CD14-positive monocyte (primary cell): ENCODE results near the gene NPIPA5. TPM values are rescaled to one million over a fixed set of nuclear protein-coding genes. Genes with fewer than 3 reads are reported as not detected.
"Not testable (repeated sequence)": the region's sequence is repeated elsewhere in the genome, so short reads cannot be mapped to it uniquely, and the experiment has no call there.

Source experiments
- DNase-seq, 3 donors: peaks; one replicate each; pipeline ENCODE4 v3.0.0-alpha.2; 2011 to 2022
- H2AFZ ChIP-seq: 2 replicates; pipeline ENCODE4 v1.6.0; 2012; ENCODE audit warnings: mild to moderate bottlenecking, low read depth, low read length, inconsistent platforms; ENCODE audit not compliant: insufficient read depth, poor library complexity, severe bottlenecking
- H3K27ac ChIP-seq, 2 donors: 1 replicate in 1 of 2; 2 replicates in 1 of 2; pipeline ENCODE4 v1.5.1; 2012 to 2013; ENCODE audit warnings: low read length in 2 of 2, control low read depth in 1 of 2, inconsistent platforms in 1 of 2, low read depth in 1 of 2, mild to moderate bottlenecking in 1 of 2
- H3K27me3 ChIP-seq, 2 donors: one replicate each; pipeline versions ENCODE4 v1.6.0 to v1.6.1; 2011 to 2013; ENCODE audit warnings: low read length in 2 of 2; ENCODE audit not compliant: control insufficient read depth in 2 of 2, insufficient read depth in 2 of 2
- H3K36me3 ChIP-seq, 2 donors: replicated peaks in 1 of 2; 1 replicate in 1 of 2; 2 replicates in 1 of 2; pipeline versions ENCODE4 v1.5.1 to v1.6.1; 2012 to 2013; ENCODE audit warnings: low read length in 2 of 2, control low read depth in 1 of 2, inconsistent platforms in 1 of 2, mild to moderate bottlenecking in 1 of 2; ENCODE audit not compliant: insufficient read depth in 2 of 2, control insufficient read depth in 1 of 2
- H3K4me1 ChIP-seq, 2 donors: 1 replicate in 1 of 2; 2 replicates in 1 of 2; pipeline versions ENCODE4 v1.5.1 to v1.6.1; 2012 to 2013; ENCODE audit warnings: low read length in 2 of 2, control low read depth in 1 of 2, inconsistent platforms in 1 of 2, mild to moderate bottlenecking in 1 of 2, moderate library complexity in 1 of 2; ENCODE audit not compliant: insufficient read depth in 2 of 2, control insufficient read depth in 1 of 2
- H3K4me2 ChIP-seq: replicated peaks from 2 replicates; pipeline ENCODE3; 2012; ENCODE audit warnings: low read length, moderate library complexity, mild to moderate bottlenecking; ENCODE audit not compliant: poor library complexity, severe bottlenecking; ENCODE audit errors: extremely low read depth
- H3K4me3 ChIP-seq, 3 experiments: fragments of 200-600 bp in 1 of 3; sonication (generic) in 1 of 3; replicated peaks in 1 of 3; 1 replicate in 2 of 3; 2 replicates in 1 of 3; pipeline ENCODE4 v1.5.1; 2011 to 2013; ENCODE audit warnings: low read length in 3 of 3, mild to moderate bottlenecking in 3 of 3, control low read depth in 2 of 3, low read depth in 2 of 3, inconsistent platforms in 1 of 3, moderate library complexity in 1 of 3
- H3K79me2 ChIP-seq: 2 replicates; pipeline ENCODE4 v1.6.0; 2012; ENCODE audit warnings: mild to moderate bottlenecking, control low read depth, inconsistent platforms, low read length, moderate library complexity; ENCODE audit not compliant: insufficient read depth
- H3K9ac ChIP-seq: 2 replicates; pipeline ENCODE4 v1.6.0; 2017; ENCODE audit warnings: low read length, mild to moderate bottlenecking; ENCODE audit not compliant: insufficient read depth, poor library complexity, severe bottlenecking
- H3K9me3 ChIP-seq, 2 donors: replicated peaks in 1 of 2; 1 replicate in 1 of 2; 2 replicates in 1 of 2; pipeline versions ENCODE4 v1.5.1 to v1.6.1; 2012 to 2013; ENCODE audit warnings: low read length in 2 of 2, control low read depth in 1 of 2; ENCODE audit not compliant: control insufficient read depth in 1 of 2, insufficient read depth in 1 of 2
- H4K20me1 ChIP-seq: 2 replicates; pipeline ENCODE4 v1.6.0; 2012; ENCODE audit warnings: mild to moderate bottlenecking, low read length, control low read depth, moderate library complexity; ENCODE audit not compliant: insufficient read depth
- H3K27ac Mint-ChIP-seq, 7 donors: one replicate each; pipeline ENCODE4 v1.8.0; 2020; ENCODE audit warnings: mild to moderate bottlenecking in 7 of 7, mixed read lengths in 7 of 7, moderate library complexity in 6 of 7, inconsistent platforms in 2 of 7
- H3K27me3 Mint-ChIP-seq, 3 donors: one replicate each; pipeline ENCODE4 v1.8.0; 2021 to 2022; ENCODE audit warnings: low read depth in 3 of 3, mild to moderate bottlenecking in 3 of 3, mixed read lengths in 3 of 3, moderate library complexity in 3 of 3, inconsistent platforms in 1 of 3
- H3K36me3 Mint-ChIP-seq, 2 donors: one replicate each; pipeline ENCODE4 v1.8.0; 2020; ENCODE audit warnings: mixed read lengths in 2 of 2, inconsistent platforms in 1 of 2, mild to moderate bottlenecking in 1 of 2
- H3K4me1 Mint-ChIP-seq: one replicate; pipeline ENCODE4 v1.8.0; 2020; ENCODE audit warnings: mild to moderate bottlenecking, mixed read lengths
- H3K4me3 Mint-ChIP-seq, 2 donors: one replicate each; pipeline ENCODE4 v1.8.0; 2020; ENCODE audit warnings: mild to moderate bottlenecking in 2 of 2, mixed read lengths in 2 of 2, moderate library complexity in 1 of 2
- H3K9me3 Mint-ChIP-seq, 7 donors: one replicate each; pipeline ENCODE4 v1.8.0; 2020 to 2022; ENCODE audit warnings: mixed read lengths in 7 of 7, mild to moderate bottlenecking in 6 of 7, moderate library complexity in 6 of 7, inconsistent platforms in 2 of 7
- WGBS: methylation state at CpG from one replicate; pipeline ENCODE4 v1.1.5; 2013; ENCODE audit warnings: missing lambda C conversion rate; ENCODE audit not compliant: insufficient coverage; 5-methylcytosine and 5-hydroxymethylcytosine counted together
- intact Hi-C, 2 donors: fragments of 100-400 bp; cut with micrococcal nuclease; formaldehyde crosslinking; loops; one replicate each; pipeline versions ENCODE4 v1.15.0 to v1.15.1; 2023
- polyA plus RNA-seq, 3 donors: library from polyadenylated mRNA; depleted of rRNA in 1 of 3; unstranded in 2 of 3; stranded (reverse) in 1 of 3; fragments of 300-500 nt in 2 of 3; fragments of >200 nt in 1 of 3; fragmentation: Illumina TruSeq in 2 of 3; gene quantifications; 1 replicate in 2 of 3; 2 replicates in 1 of 3; pipeline ENCODE4 v1.2.3, GENCODE V29; 2012 to 2021
- TF ChIP-seq, protein P1 (sequence below): fragments of 200-600 bp; IDR thresholded peaks from one replicate; pipeline ENCODE4 v1.8.0; 2022; ENCODE audit warnings: antibody characterized with exemption, mild to moderate bottlenecking

NPIPA5 gene
- polyA plus RNA-seq, 3 donors: 16.2 TPM; not detected in 2

DNA sequence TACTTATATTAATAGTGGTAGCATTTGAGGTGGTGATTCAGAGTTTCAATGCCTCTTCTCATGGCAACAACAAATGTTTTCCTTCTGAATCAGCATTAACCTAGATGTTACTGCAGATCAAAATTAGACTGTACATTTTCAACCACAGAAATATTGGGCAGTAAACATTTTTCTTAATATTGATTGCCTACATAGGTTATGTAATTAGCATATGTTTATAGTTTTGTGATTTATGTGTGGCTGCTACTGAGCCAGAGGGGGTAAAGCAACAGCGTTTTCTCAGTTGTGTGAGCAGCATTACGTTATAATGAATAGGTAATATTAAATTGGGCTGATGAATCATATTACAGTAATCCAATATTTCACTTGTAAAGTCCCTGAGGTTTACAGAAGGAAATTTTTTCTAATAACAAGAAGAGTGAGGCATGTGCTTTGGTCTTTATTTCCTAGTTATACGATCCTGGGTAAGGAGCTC lies 37.5 kb upstream of the NPIPA5 start:
- H3K4me1 ChIP-seq: no peaks in the 10 kb centered on the region
- intact Hi-C loops: no loop called here
- TF ChIP-seq, protein P1, sequence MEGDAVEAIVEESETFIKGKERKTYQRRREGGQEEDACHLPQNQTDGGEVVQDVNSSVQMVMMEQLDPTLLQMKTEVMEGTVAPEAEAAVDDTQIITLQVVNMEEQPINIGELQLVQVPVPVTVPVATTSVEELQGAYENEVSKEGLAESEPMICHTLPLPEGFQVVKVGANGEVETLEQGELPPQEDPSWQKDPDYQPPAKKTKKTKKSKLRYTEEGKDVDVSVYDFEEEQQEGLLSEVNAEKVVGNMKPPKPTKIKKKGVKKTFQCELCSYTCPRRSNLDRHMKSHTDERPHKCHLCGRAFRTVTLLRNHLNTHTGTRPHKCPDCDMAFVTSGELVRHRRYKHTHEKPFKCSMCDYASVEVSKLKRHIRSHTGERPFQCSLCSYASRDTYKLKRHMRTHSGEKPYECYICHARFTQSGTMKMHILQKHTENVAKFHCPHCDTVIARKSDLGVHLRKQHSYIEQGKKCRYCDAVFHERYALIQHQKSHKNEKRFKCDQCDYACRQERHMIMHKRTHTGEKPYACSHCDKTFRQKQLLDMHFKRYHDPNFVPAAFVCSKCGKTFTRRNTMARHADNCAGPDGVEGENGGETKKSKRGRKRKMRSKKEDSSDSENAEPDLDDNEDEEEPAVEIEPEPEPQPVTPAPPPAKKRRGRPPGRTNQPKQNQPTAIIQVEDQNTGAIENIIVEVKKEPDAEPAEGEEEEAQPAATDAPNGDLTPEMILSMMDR: no peak
- Mint-ChIP-seq H3K27ac (no peak overlapping the region), H3K36me3 (no peaks in the 10 kb centered on the region), H3K4me1 (no peaks in the 10 kb centered on the region), H3K4me3 (no peak overlapping the region), H3K27me3 (peaks cover 2 to 8% (median 2%) of the 10 kb centered on the region in 3 donors), H3K9me3 (peaks cover 0 to 2% (median 0%) of the 10 kb centered on the region in 7 donors)
- WGBS: no CpG with 5 or more reads among the region's 3 CpGs
- H3K79me2 ChIP-seq: no peaks in the 10 kb centered on the region
- H4K20me1 ChIP-seq: no peaks in the 10 kb centered on the region
- H3K9me3 ChIP-seq: no peaks in the 10 kb centered on the region
- no peak overlapping the region for H3K4me2 ChIP-seq
- H3K9ac ChIP-seq: no peak overlapping the region
- no peaks in the 10 kb centered on the region for H3K27me3 ChIP-seq
- H2AFZ ChIP-seq: no peak overlapping the region
- H3K36me3 ChIP-seq: no peaks in the 10 kb centered on the region
- H3K27ac ChIP-seq: no peak overlapping the region
- DNase-seq: no peak
- H3K4me3 ChIP-seq: no peak overlapping the region

DNA sequence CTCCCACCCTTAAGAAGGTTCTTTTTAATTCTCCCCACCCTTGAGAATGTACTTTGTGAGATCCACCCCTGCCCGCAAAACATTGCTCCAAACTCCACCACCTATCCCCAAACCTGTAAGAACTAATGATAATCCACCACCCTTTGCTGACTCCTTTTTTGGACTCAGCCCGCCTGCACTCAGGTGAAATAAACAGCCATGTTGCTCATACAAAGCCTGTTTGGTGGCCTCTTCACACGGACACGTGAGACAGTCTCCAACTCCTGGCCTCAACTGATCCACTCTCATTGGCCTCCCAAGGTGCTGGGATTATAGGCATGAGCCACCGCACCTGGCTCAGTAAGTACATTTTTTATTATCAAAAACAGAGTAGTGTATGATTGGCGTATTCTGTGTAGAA lies 31.4 kb upstream of the NPIPA5 start:
- DNase-seq, H3K27me3 ChIP-seq, H3K4me3 ChIP-seq, H3K27ac ChIP-seq, H3K4me1 ChIP-seq, H3K9ac ChIP-seq, H3K9me3 Mint-ChIP-seq, H3K4me3 Mint-ChIP-seq, H3K36me3 Mint-ChIP-seq, H3K27me3 Mint-ChIP-seq, intact Hi-C loops, H3K4me2 ChIP-seq, H4K20me1 ChIP-seq, H3K4me1 Mint-ChIP-seq, H3K36me3 ChIP-seq, H2AFZ ChIP-seq, H3K9me3 ChIP-seq, H3K79me2 ChIP-seq: not testable (repeated sequence)
- WGBS: 100% methylated on average over 2 of the region's 6 CpGs
- peak overlapping the region in 1 of 7 donors; percentile 78 for H3K27ac Mint-ChIP-seq

DNA sequence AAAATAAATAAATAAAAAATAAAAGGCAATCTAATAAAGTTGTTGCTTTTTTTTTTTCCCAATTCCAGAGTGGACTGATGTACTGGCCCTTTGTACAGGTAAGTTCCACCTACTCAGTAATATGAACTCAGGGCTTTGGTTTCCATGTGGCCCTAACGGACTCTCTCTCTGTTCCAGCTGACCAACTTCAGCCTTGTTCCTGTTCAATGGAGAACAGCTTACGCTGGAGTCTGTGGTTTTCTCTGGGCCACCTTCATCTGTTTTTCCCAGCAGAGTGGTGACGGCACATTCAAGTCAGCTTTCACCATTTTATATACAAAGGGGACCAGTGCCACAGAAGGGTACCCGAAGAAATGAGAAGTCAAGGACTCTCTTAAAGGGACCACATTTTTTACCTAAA lies 29.7 kb upstream of the NPIPA5 start:
- DNase-seq, H3K36me3 ChIP-seq, H3K27me3 ChIP-seq, H3K9ac ChIP-seq, H3K4me2 ChIP-seq, H3K4me3 Mint-ChIP-seq, H3K36me3 Mint-ChIP-seq, H3K27ac ChIP-seq, H3K9me3 Mint-ChIP-seq, H3K27me3 Mint-ChIP-seq, H3K79me2 ChIP-seq, H3K4me3 ChIP-seq, H3K9me3 ChIP-seq, H3K27ac Mint-ChIP-seq, H4K20me1 ChIP-seq, intact Hi-C loops, H2AFZ ChIP-seq: not testable (repeated sequence)
- WGBS: 59% methylated on average over 2 of the region's 4 CpGs
- H3K4me1 ChIP-seq: peaks cover 10 to 21% of the 10 kb centered on the region in 2 donors
- peaks cover 23% of the 10 kb centered on the region for H3K4me1 Mint-ChIP-seq
